ENCODE measurements around the gene GJA9.

GRCh38 chr1:38917772-38918171 lies 36.4 kb upstream of the GJA9 start:
- TF ChIP-seq REST (IDR thresholded peaks at IDR 0.05; ENCODE audit: insufficient read depth in 1 of 2, low read depth in 2 of 2, low read length in 1 of 2) (no peak), TCF7L2 (IDR thresholded peaks at IDR 0.05; ENCODE audit: low read depth, low read length) (no peak)

All from Panc1 (cell line).